Large intestine (tissue), 3 donors: ENCODE data around the gene NDC1. TPM values are rescaled to one million over a fixed set of nuclear protein-coding genes. Genes with fewer than 3 reads are reported as not detected.

Source experiments
- DNase-seq, 2 donors: peaks; one replicate each; pipeline versions ENCODE4 v3.0.0 to v3.0.0-alpha.2; 2013
- H3K27ac ChIP-seq: one replicate; pipeline ENCODE4 v1.5.1; 2013; ENCODE audit warnings: low read length
- H3K27me3 ChIP-seq: 2 replicates; pipeline ENCODE4 v1.6.1; 2013; ENCODE audit warnings: low read length; ENCODE audit not compliant: control insufficient read depth, insufficient read depth
- H3K36me3 ChIP-seq: 2 replicates; pipeline ENCODE4 v1.6.1; 2013; ENCODE audit warnings: low read length; ENCODE audit not compliant: control insufficient read depth, insufficient read depth
- H3K4me1 ChIP-seq: one replicate; pipeline ENCODE4 v1.6.1; 2013; ENCODE audit warnings: low read length; ENCODE audit not compliant: control insufficient read depth, insufficient read depth
- H3K4me3 ChIP-seq: one replicate; pipeline ENCODE4 v1.5.1; 2013; ENCODE audit warnings: low read length
- H3K9me3 ChIP-seq: one replicate; pipeline ENCODE4 v1.6.1; 2013; ENCODE audit warnings: mild to moderate bottlenecking, low read depth, low read length, moderate library complexity; ENCODE audit not compliant: control insufficient read depth
- WGBS: methylation state at CpG from one replicate; pipeline ENCODE4 v1.1.5; 2013; ENCODE audit warnings: low lambda C conversion rate; ENCODE audit not compliant: insufficient coverage; 5-methylcytosine and 5-hydroxymethylcytosine counted together
- polyA plus RNA-seq: library from polyadenylated mRNA; unstranded; fragments of 120-200 nt; gene quantifications from one replicate; pipeline ENCODE4 v1.2.1, GENCODE V29; 2013

Gene NDC1
- polyA plus RNA-seq, 1 donor, result 16.7 TPM

DNA sequence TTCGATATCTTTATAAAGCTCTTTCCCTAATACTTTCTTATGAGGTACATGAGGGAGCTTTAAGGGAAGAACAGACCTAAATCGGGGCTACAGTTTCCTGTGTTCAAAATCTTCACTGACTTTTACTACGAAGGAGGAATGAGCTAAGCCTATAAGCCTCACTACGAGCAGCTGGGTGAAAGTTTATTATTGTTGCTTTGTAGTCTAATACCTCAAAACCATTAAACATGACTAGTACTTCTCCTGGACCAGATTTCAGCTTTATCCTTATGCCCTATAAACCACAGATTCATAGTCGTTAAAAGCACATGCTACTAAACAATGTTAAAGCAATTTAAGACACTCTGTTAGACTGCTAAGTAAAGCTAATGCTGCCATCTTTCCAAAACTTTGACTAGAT lies 30.2 kb downstream of the NDC1 start:
- Histone ChIP-seq H3K4me1 (no peaks in the 10 kb centered on the region), H3K36me3 (peaks cover 8% of the 10 kb centered on the region), H3K27ac (no peak overlapping the region), H3K9me3 (no peaks in the 10 kb centered on the region), H3K4me3 (no peak overlapping the region), H3K27me3 (no peaks in the 10 kb centered on the region)
- WGBS, result 88% methylated on average over 1 of the region's 5 CpGs
- no peak for DNase-seq

DNA sequence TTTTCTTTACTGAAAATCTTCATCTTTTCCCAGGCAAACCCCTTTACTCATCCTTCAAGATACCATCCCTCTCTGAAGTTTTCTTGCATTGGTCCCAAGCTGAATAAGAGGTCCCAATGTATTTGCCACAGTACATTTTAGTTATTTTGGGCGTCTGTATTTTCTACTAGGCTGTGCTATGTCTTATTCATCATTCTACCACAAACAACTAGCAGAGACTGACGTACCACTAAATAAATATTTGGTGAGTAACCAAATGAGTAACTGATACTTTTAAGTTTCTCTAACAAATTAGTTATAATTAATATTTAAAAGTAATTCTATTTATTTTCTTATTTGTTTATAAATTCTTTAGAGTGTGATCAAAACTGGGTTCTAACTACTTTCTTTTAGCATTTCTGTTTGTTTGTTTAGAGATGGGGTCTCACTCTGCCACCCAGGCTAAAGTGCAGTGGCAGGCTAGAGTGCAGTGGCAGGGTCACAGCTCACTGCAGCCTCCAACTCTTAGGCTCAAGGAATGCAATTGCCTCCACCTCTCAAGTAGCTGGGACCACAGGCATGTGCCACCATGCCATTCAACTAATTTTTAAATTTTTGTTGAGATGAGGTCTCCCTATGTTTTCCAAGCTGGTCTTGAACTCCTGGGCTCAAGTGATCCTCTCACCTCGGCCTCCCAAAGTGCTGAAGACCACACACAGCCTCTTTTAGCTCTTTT lies 33.1 kb downstream of the NDC1 start:
- H3K4me1 ChIP-seq, result no peaks in the 10 kb centered on the region
- 80% methylated on average over 1 of the region's 3 CpGs for WGBS
- no peaks in the 10 kb centered on the region for H3K9me3 ChIP-seq

DNA sequence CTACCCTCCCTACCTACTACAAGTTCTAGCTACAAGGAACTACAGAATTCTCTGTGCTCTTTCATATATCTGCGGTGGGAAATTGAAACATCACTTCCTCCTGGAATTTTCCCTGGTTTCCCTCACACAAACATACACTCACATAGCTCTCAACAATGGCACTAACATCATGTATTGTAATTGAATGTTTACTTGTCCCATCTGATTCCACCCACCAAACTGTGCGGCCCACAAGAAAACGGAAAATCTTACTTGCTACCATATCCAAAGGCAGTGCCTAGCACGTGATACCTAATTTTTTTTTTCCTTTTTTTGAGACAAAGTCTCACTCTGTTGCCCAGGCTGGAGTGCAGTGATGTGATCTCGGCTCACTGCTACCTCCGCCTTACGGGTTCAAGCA lies 33.9 kb downstream of the NDC1 start:
- no peaks in the 10 kb centered on the region for H3K27me3 ChIP-seq
- no peak overlapping the region for H3K27ac ChIP-seq
- no peak for DNase-seq
- H3K4me1 ChIP-seq, result no peaks in the 10 kb centered on the region
- H3K4me3 ChIP-seq, result no peak overlapping the region
- H3K9me3 ChIP-seq, result no peaks in the 10 kb centered on the region
- H3K36me3 ChIP-seq, result peaks cover 18% of the 10 kb centered on the region
- 100% methylated on average over 3 of the region's 7 CpGs for WGBS

More for the DNA sequence above, 33.1 kb downstream of the NDC1 start:
- H3K4me3 ChIP-seq, result no peak overlapping the region
- no peaks in the 10 kb centered on the region for H3K27me3 ChIP-seq
- no peak for DNase-seq
- no peak overlapping the region for H3K27ac ChIP-seq
- peaks cover 15% of the 10 kb centered on the region for H3K36me3 ChIP-seq

DNA sequence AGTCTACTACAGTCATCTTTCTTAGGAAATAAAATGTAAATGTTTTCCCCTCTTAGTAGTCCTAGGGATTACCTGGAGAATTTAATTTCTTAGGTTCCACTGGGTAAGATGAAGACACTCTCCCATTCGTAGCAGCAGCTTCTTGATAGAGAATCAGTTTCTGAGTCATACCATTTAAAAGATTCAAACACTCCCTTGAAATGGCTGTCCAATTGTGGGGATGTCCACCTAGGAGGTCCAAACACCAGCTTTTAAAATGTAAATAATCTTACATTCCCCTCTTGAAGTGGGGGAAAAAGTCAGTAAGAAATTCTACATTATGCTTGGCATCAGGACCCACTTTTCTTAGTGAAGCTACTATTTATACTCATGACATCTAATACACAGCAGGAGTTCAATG lies 37.5 kb downstream of the NDC1 start:
- no CpG with 5 or more reads among the region's 1 CpG for WGBS
- Histone ChIP-seq H3K4me3 (no peak overlapping the region), H3K36me3 (peaks cover 26% of the 10 kb centered on the region), H3K27me3 (no peaks in the 10 kb centered on the region), H3K4me1 (no peaks in the 10 kb centered on the region), H3K9me3 (no peaks in the 10 kb centered on the region), H3K27ac (no peak overlapping the region)
- no peak for DNase-seq

DNA sequence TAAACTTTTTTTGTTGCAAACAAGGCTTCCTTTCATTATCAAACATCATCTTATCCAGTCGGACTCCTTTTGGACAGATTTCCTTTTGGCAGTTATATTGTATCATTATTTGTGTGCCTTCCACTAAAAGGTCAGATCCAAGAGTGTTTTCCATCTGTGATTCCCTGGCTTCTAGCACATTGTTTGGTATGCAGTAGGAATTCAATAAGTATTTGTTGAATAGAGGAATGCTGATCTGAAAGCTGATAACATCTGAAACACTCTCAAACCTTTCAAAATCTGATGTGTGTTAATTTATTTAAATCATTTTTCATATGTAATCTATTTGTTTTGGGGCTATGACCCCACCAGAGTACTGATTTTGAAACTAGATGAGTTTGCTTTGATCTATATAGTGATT lies 39.0 kb downstream of the NDC1 start:
- no peaks in the 10 kb centered on the region for H3K4me1 ChIP-seq
- no peaks in the 10 kb centered on the region for H3K27me3 ChIP-seq
- no peaks in the 10 kb centered on the region for H3K9me3 ChIP-seq
- H3K4me3 ChIP-seq, result no peak overlapping the region
- DNase-seq, result no peak
- no peak overlapping the region for H3K27ac ChIP-seq
- peaks cover 27% of the 10 kb centered on the region for H3K36me3 ChIP-seq
- WGBS, result 86% methylated on average over 1 of the region's 1 CpG

DNA sequence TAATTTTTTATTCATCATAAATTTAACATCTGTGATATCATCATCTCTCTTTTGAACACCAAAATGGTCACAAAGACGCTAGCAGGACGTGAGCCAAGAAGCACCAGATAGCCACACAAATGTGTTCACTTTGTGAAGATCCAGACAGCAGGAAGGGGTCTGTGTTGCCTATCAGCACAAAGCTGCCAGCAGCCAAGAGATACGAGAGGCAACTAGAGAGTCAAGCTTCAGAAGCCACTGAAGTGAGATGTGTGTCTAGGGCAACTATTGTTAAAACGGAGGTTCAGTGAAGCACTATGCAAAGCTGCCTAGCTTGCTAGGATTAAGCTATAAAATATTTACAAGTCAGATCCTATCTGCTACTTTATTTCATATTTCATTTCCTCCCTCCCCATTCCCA lies 45.3 kb downstream of the NDC1 start:
- H3K9me3 ChIP-seq, result no peaks in the 10 kb centered on the region
- H3K4me1 ChIP-seq, result no peaks in the 10 kb centered on the region
- 100% methylated on average over 1 of the region's 4 CpGs for WGBS
- no peak for DNase-seq
- H3K36me3 ChIP-seq, result peaks cover 21% of the 10 kb centered on the region
- no peak overlapping the region for H3K27ac ChIP-seq
- no peaks in the 10 kb centered on the region for H3K27me3 ChIP-seq
- H3K4me3 ChIP-seq, result no peak overlapping the region

DNA sequence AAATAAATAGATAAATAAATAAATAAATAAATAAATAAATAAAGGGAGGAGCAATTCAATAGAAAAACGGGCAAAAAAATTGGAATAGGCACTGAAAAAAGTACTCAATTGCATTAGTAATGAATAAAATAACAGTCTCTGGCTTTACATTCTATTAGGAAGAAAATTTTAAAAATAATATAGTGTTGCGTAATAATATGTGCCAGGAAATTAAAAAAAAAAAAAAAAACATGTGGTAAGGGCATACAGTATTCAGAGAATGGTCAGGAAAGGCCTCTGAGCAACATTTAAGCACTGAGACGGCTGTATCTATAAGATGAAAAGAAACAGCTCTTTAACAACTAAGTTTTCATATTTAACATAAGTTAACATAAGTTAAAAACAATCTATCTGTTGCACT lies 50.4 kb downstream of the NDC1 start:
- no peaks in the 10 kb centered on the region for H3K9me3 ChIP-seq
- H3K36me3 ChIP-seq, result peaks cover 17% of the 10 kb centered on the region
- no peaks in the 10 kb centered on the region for H3K4me1 ChIP-seq
- H3K4me3 ChIP-seq, result no peak overlapping the region
- DNase-seq, result no peak
- WGBS, result 100% methylated on average over 3 of the region's 3 CpGs
- H3K27me3 ChIP-seq, result no peaks in the 10 kb centered on the region
- no peak overlapping the region for H3K27ac ChIP-seq

DNA sequence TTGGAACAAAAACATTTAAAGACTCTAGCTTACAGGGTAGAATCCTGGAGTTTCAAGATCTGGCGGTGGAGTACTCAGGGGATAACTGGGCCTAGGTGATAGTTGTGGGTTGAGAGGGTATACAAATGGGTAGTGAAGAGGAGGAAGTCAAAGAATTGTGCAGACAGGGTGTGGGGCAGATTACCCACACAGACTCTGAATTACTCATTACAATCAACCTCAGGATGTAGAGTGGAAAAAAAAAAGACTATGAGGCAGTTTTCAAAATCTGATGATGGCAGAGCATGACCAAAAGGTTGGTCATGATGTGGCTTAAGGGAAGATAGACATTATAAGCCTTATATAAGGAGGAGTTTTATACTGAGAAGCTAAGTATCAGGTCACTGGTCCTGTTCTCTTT lies 55.0 kb downstream of the NDC1 start:
- Histone ChIP-seq H3K4me1 (no peaks in the 10 kb centered on the region), H3K27me3 (no peaks in the 10 kb centered on the region), H3K27ac (no peak overlapping the region), H3K36me3 (peaks cover 13% of the 10 kb centered on the region), H3K9me3 (no peaks in the 10 kb centered on the region), H3K4me3 (no peak overlapping the region)
- no peak for DNase-seq
- 88% methylated on average over 1 of the region's 1 CpG for WGBS

DNA sequence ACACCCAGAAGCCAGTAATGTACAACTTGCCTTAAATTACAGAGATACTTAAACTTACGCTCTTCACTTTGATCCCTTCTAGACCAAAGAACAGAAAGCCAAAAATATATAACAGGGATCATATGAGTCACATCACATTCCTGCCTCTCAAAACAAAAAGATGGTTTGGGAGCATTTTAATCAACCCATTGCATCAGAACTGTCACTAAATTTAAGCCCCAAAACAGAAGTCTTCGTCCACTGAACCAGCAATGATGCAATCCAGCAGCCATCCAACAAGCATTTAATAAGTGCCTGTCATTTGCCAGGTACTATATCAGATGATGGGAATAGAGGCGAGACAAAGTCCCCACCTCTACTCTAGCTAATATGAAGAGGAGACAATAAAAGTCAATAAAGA lies 56.4 kb downstream of the NDC1 start:
- peaks cover 15% of the 10 kb centered on the region for H3K36me3 ChIP-seq
- 83% methylated on average over 1 of the region's 3 CpGs for WGBS

DNA sequence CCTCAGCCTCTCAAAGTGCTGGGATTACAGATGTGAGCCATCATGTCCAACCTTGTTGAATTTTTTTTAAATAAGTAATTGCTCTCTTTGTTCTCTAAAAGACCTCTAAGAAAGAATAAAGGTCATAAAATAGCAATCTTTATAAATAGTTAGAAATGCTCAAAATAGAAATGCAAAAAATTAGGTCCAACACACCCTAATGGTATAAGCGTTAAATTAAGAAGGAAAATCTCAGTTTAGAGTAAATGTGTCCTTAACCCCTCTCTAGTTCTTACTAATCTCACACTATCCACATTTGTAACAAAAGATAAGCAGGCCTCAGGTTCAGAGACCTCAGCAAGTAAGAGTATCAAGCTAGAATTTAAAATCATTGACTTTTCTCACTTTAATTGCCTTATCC lies 60.8 kb downstream of the NDC1 start:
- H3K9me3 ChIP-seq, result no peaks in the 10 kb centered on the region
- H3K4me3 ChIP-seq, result no peak overlapping the region
- 100% methylated on average over 1 of the region's 1 CpG for WGBS
- H3K4me1 ChIP-seq, result no peaks in the 10 kb centered on the region
- no peaks in the 10 kb centered on the region for H3K27me3 ChIP-seq
- peaks cover 4% of the 10 kb centered on the region for H3K36me3 ChIP-seq
- no peak overlapping the region for H3K27ac ChIP-seq
- no peak for DNase-seq

More for the DNA sequence above, 56.4 kb downstream of the NDC1 start:
- no peaks in the 10 kb centered on the region for H3K9me3 ChIP-seq
- no peak for DNase-seq
- H3K27ac ChIP-seq, result no peak overlapping the region
- H3K4me1 ChIP-seq, result no peaks in the 10 kb centered on the region
- H3K4me3 ChIP-seq, result no peak overlapping the region
- no peaks in the 10 kb centered on the region for H3K27me3 ChIP-seq

DNA sequence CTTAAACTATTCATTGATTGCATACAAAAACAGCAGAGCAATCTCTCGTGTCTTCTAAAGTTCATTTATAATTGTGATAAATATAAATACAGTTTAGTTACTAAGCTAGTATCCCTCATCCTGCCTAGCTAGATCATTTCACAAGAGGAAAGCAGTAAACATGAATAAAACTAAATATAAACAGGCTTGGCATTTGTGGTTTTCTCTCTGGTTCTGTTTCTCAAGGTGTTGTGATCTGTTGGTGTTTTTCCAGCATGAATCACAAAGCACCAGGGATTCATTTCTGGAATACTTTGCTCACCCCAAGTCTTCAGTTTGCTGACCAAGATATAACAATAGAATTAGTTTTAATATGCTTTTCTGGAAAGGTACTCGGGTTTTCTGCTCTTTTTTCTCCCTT lies 66.4 kb downstream of the NDC1 start:
- Histone ChIP-seq H3K36me3 (peaks cover 8% of the 10 kb centered on the region), H3K9me3 (no peaks in the 10 kb centered on the region), H3K27ac (no peak overlapping the region), H3K4me3 (no peak overlapping the region), H3K4me1 (no peaks in the 10 kb centered on the region), H3K27me3 (no peaks in the 10 kb centered on the region)
- no peak for DNase-seq
- WGBS, result 100% methylated on average over 1 of the region's 2 CpGs
